HepG2 (cell line): ENCODE measurements around the gene SCMH1. TPM values are rescaled to one million over a fixed set of nuclear protein-coding genes. Genes with fewer than 3 reads are reported as not detected.

ENCODE experiments used
- ATF4 ChIP-seq, 2 experiments: fragments of 450-650 bp in 1 of 2; sonication (generic) in 1 of 2; formaldehyde crosslinking; IDR thresholded peaks; 2 replicates each; pipeline versions ENCODE4 v1.5.0 to v1.8.0; 2020 to 2022; ENCODE audit warnings: mild to moderate bottlenecking in 1 of 2, missing genetic modification reagents in 1 of 2
- CBFB ChIP-seq: sonication (generic); formaldehyde crosslinking; IDR thresholded peaks from 2 replicates; pipeline ENCODE4 v1.4.0; 2020; ENCODE audit warnings: missing genetic modification reagents
- CEBPB ChIP-seq: IDR thresholded peaks from 2 replicates; pipeline ENCODE4 v1.6.1; 2011; ENCODE audit warnings: low read depth, low read length, improper control_type of control experiment, borderline replicate concordance
- CENPT ChIP-seq: sonication (generic); formaldehyde crosslinking; IDR thresholded peaks from 2 replicates; pipeline ENCODE4 v1.8.0; 2022; ENCODE audit warnings: low read depth, mild to moderate bottlenecking, moderate library complexity, missing genetic modification reagents
- FOXA3 ChIP-seq: IDR thresholded peaks from 2 replicates; pipeline ENCODE4 v1.6.1; 2016; ENCODE audit warnings: missing genetic modification reagents, missing compliant biosample characterization
- HNRNPUL1 ChIP-seq: fragments of 200-400 bp; formaldehyde crosslinking; IDR thresholded peaks from 2 replicates; pipeline ENCODE4 v1.6.1; 2017; ENCODE audit warnings: low read depth, mild to moderate bottlenecking, low read length, moderate library complexity
- MXI1 ChIP-seq: IDR thresholded peaks from 3 replicates; pipeline ENCODE4 v1.6.1; 2012; ENCODE audit warnings: low read depth, low read length, inconsistent platforms, borderline replicate concordance
- NCOA2 ChIP-seq: sonication (generic); formaldehyde crosslinking; IDR thresholded peaks from 2 replicates; pipeline ENCODE4 v1.8.0; 2022; ENCODE audit warnings: inconsistent platforms
- NFATC3 ChIP-seq: sonication (generic); formaldehyde crosslinking; IDR thresholded peaks from 2 replicates; pipeline ENCODE4 v1.5.1; 2020; ENCODE audit warnings: mild to moderate bottlenecking, missing genetic modification reagents
- NR2F1 ChIP-seq, 2 experiments: fragments of 450-650 bp in 1 of 2; formaldehyde crosslinking in 1 of 2; IDR thresholded peaks; 2 replicates each; pipeline versions ENCODE4 v1.5.0 to v1.6.1; 2016 to 2020; ENCODE audit warnings: mild to moderate bottlenecking in 1 of 2, missing compliant biosample characterization in 1 of 2, missing genetic modification reagents in 1 of 2, moderate library complexity in 1 of 2
- RXRB ChIP-seq: IDR thresholded peaks from 2 replicates; pipeline ENCODE4 v1.6.1; 2016; ENCODE audit warnings: borderline replicate concordance, missing genetic modification reagents, missing compliant biosample characterization
- TBX2 ChIP-seq: sonication (generic); formaldehyde crosslinking; IDR thresholded peaks from 2 replicates; pipeline ENCODE4 v1.5.0; 2020; ENCODE audit warnings: missing genetic modification reagents, mild to moderate bottlenecking, borderline replicate concordance
- THAP11 ChIP-seq: IDR thresholded peaks from 2 replicates; pipeline ENCODE4 v1.6.1; 2016; ENCODE audit warnings: missing biosample characterization, missing genetic modification reagents
- YEATS2 ChIP-seq: sonication (generic); formaldehyde crosslinking; IDR thresholded peaks from 2 replicates; pipeline ENCODE4 v1.4.0; 2020; ENCODE audit warnings: missing genetic modification reagents, borderline replicate concordance
- ZFP1 ChIP-seq: IDR thresholded peaks from 2 replicates; pipeline ENCODE4 v1.6.1; 2016
- ZMAT3 ChIP-seq: sonication (generic); formaldehyde crosslinking; conservative IDR thresholded peaks from 2 replicates; pipeline ENCODE4 v1.7.0; 2021; ENCODE audit warnings: missing genetic modification reagents
- ZNF232 ChIP-seq: sonication (generic); formaldehyde crosslinking; IDR thresholded peaks from 2 replicates; pipeline ENCODE4 v1.4.0; 2020; ENCODE audit warnings: missing genetic modification reagents, borderline replicate concordance
- ZSCAN5A ChIP-seq: sonication (generic); formaldehyde crosslinking; IDR thresholded peaks from 2 replicates; pipeline ENCODE4 v1.8.0; 2022; ENCODE audit warnings: mild to moderate bottlenecking, missing genetic modification reagents, borderline replicate concordance
- polyA plus RNA-seq, 8 experiments: library from polyadenylated mRNA; depleted of rRNA in 3 of 8; stranded (reverse) in 7 of 8; unstranded in 1 of 8; fragments of >200 nt; fragmentation: Illumina TruSeq in 4 of 8; extraction: Trizol in 4 of 8; gene quantifications; 2 replicates each; pipeline versions ENCODE4 v1.2.1 to v1.2.3, GENCODE V29; 2011 to 2016; ENCODE audit warnings: low read depth in 4 of 8, missing spikeins in 1 of 8, mixed read lengths in 1 of 8; ENCODE audit not compliant: insufficient read depth in 1 of 8
- total RNA-seq, 5 experiments: library from RNA; depleted of rRNA; stranded (reverse); fragments of >200 nt; fragmentation: Illumina TruSeq; extraction: Trizol; gene quantifications; 2 replicates each; pipeline ENCODE4 v1.2.3, GENCODE V29; 2016; ENCODE audit warnings: low read depth in 1 of 5
- TF ChIP-seq, protein P1 (sequence below): sonication (generic); formaldehyde crosslinking; IDR thresholded peaks from 2 replicates; pipeline ENCODE4 v1.4.0; 2020; ENCODE audit warnings: missing genetic modification reagents
- TF ChIP-seq, protein P2 (sequence below): IDR thresholded peaks from 2 replicates; pipeline ENCODE4 v1.6.1; 2016; ENCODE audit warnings: low read depth
- TF ChIP-seq, protein P3 (sequence below): fragments of 450-650 bp; IDR thresholded peaks from 2 replicates; pipeline ENCODE4 v1.6.1; 2016
- TF ChIP-seq, protein P4 (sequence below): sonication (generic); formaldehyde crosslinking; IDR thresholded peaks from 2 replicates; pipeline ENCODE4 v1.5.0; 2020; ENCODE audit warnings: mild to moderate bottlenecking, low read depth, missing genetic modification reagents, borderline replicate concordance

The SCMH1 gene
- total and polyA plus RNA-seq, 2 of the 13 experiments (the other 11 are each of a cell fraction or from before 2014, with no cell fraction given): 41.8 to 52.6 TPM

DNA sequence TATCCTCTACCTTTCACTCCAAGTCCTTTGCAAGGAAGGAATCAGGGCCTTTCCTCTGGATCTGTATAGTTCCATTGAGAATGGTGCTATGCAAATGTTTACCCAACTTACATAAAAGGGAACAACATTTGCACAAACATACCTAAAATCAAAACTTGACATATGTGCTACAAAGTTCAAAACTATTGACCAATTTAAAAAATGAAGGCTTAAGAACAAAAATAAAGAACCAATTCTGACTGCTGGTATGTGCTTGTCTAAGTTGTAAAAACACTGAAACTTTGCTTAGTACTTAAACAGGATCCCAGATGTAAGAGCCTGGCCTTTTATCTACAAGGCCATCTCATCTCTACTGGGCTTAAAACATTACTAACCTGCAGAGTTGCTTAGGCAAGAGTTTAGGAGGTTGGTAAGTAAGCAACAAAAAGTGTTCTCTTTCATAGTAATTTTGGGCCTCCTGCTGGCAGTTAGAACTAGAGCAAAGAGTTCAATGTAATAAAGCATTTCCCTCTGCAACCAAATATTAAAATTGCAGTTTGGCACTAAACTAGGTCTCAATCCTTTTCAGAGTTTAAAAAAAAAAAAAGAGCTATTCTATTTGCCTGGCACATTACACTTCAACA is 2.0 kb downstream of the SCMH1 start (continued):
- TF ChIP-seq, protein P1, sequence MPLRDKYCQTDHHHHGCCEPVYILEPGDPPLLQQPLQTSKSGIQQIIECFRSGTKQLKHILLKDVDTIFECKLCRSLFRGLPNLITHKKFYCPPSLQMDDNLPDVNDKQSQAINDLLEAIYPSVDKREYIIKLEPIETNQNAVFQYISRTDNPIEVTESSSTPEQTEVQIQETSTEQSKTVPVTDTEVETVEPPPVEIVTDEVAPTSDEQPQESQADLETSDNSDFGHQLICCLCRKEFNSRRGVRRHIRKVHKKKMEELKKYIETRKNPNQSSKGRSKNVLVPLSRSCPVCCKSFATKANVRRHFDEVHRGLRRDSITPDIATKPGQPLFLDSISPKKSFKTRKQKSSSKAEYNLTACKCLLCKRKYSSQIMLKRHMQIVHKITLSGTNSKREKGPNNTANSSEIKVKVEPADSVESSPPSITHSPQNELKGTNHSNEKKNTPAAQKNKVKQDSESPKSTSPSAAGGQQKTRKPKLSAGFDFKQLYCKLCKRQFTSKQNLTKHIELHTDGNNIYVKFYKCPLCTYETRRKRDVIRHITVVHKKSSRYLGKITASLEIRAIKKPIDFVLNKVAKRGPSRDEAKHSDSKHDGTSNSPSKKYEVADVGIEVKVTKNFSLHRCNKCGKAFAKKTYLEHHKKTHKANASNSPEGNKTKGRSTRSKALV (CRISPR knock-in tag): no peak
- TF ChIP-seq, protein P2, sequence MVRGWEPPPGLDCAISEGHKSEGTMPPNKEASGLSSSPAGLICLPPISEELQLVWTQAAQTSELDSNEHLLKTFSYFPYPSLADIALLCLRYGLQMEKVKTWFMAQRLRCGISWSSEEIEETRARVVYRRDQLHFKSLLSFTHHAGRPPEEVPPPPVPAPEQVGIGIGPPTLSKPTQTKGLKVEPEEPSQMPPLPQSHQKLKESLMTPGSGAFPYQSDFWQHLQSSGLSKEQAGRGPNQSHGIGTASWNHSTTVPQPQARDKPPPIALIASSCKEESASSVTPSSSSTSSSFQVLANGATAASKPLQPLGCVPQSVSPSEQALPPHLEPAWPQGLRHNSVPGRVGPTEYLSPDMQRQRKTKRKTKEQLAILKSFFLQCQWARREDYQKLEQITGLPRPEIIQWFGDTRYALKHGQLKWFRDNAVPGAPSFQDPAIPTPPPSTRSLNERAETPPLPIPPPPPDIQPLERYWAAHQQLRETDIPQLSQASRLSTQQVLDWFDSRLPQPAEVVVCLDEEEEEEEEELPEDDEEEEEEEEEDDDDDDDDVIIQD (CRISPR knock-in tag): no peak; the same call in 1 of the 2 replicates
- peak; percentile 92 for TF ChIP-seq FOXA3 (CRISPR knock-in tag)
- peak in 1 of 2 experiments; percentile 53; a peak in 1 of 4 replicates for TF ChIP-seq ATF4 (CRISPR knock-in tag; IDR thresholded peaks at IDR 0.05)
- TF ChIP-seq CBFB (CRISPR knock-in tag): 0 out of 2 replicates have a peak, but pooled peaks have one; percentile 14
- TF ChIP-seq, protein P3, sequence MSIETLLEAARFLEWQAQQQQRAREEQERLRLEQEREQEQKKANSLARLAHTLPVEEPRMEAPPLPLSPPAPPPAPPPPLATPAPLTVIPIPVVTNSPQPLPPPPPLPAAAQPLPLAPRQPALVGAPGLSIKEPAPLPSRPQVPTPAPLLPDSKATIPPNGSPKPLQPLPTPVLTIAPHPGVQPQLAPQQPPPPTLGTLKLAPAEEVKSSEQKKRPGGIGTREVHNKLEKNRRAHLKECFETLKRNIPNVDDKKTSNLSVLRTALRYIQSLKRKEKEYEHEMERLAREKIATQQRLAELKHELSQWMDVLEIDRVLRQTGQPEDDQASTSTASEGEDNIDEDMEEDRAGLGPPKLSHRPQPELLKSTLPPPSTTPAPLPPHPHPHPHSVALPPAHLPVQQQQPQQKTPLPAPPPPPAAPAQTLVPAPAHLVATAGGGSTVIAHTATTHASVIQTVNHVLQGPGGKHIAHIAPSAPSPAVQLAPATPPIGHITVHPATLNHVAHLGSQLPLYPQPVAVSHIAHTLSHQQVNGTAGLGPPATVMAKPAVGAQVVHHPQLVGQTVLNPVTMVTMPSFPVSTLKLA: 0 out of 2 replicates have a peak, but pooled peaks have one; percentile 18
- no peak for TF ChIP-seq ZNF232 (CRISPR knock-in tag)
- TF ChIP-seq TBX2 (CRISPR knock-in tag): peak; percentile 81
- TF ChIP-seq CENPT: no peak
- TF ChIP-seq RXRB (CRISPR knock-in tag): peak; percentile 74
- TF ChIP-seq ZMAT3 (CRISPR knock-in tag): no peak
- peak; percentile 45; the same call in 1 of the 2 replicates for TF ChIP-seq ZSCAN5A (CRISPR knock-in tag)
- TF ChIP-seq NR2F1 (CRISPR knock-in tag; IDR thresholded peaks at IDR 0.05): peak in 1 of 2 experiments; percentile 77; a peak in 2 of 4 replicates
- no peak for TF ChIP-seq YEATS2 (CRISPR knock-in tag)
- TF ChIP-seq, protein P4, sequence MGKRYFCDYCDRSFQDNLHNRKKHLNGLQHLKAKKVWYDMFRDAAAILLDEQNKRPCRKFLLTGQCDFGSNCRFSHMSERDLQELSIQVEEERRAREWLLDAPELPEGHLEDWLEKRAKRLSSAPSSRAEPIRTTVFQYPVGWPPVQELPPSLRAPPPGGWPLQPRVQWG (CRISPR knock-in tag): no peak
- TF ChIP-seq HNRNPUL1: 0 out of 2 replicates have a peak, but pooled peaks have one; percentile 44
- peak; percentile 83 for TF ChIP-seq ZFP1 (CRISPR knock-in tag)
- peak; percentile 44; the same call in 1 of the 2 replicates for TF ChIP-seq THAP11 (CRISPR knock-in tag)
- TF ChIP-seq NFATC3 (CRISPR knock-in tag): no peak
- no peak; the same call in 2 of the 3 replicates for TF ChIP-seq MXI1
- TF ChIP-seq CEBPB: peak; percentile 74
- TF ChIP-seq NCOA2 (CRISPR knock-in tag): peak; percentile 97
